ENCODE results near the gene SHANK3.

Gene SHANK3

DNA sequence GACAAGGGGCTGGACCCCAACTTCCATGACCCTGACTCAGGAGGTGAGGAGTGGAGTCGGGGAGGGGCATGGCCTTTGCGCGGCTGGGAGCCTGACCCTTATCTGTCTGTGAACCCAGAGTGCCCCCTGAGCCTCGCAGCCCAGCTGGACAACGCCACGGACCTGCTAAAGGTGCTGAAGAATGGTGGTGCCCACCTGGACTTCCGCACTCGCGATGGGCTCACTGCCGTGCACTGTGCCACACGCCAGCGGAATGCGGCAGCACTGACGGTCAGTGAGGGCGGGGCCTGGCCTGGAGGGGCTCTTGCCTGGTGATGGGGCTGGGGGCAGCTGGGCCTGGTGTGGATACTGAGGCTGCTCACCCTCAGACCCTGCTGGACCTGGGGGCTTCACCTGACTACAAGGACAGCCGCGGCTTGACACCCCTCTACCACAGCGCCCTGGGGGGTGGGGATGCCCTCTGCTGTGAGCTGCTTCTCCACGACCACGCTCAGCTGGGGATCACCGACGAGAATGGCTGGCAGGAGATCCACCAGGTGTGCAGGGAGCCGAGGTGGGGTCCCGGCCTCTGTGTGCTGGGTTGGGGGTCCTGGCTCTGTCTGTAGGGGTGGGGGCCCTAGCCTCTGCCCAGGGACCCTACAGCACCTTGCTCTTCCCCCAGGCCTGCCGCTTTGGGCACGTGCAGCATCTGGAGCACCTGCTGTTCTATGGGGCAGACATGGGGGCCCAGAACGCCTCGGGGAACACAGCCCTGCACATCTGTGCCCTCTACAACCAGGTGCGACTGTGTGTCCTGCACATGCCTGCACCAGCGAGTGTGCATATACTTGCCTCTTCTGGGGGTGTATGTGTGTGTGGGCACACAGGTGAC, 6.3 kb downstream of the SHANK3 start:
- DNase-seq: no peak

DNA sequence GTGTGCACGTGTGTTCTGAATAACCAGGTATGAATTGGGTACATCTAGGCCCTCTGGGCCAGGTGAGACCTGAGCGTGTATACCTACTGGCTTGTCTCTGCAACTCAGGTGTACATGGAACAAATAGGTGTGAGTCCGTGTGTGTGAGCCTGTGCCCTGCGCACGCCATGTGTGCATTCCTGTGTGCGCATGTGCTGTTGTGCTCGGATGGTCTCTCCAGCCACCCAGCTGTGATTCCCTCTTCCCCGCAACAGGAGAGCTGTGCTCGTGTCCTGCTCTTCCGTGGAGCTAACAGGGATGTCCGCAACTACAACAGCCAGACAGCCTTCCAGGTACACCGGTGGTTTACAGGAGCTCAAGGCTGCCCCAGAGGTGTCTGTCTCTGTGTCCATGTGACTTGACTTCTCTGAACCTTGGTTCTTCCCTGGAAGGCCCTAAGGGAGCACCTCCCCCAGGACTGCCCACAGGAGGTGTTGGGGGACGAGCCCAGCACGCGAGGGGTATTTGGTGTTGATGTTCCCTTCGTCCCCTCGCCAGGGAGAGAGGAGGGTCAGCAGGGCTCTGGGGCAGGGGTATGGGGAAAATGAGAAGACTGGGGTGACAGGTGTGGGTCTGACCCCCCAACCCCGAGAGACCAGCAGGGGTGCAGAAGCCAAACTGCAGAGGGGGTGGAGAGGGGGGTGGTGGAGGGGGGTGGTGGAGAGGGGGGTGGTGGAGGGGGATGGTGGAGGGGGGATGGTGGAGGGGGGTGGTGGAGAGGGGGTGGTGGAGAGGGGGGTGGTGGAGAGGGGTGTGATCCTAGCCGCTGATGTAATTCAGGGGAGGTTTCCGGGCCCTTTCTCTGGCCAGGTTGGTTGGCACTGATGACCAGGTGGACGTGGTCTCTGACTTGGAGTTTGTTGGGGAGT, 10.7 kb downstream of the SHANK3 start:
- no peak for DNase-seq

DNA sequence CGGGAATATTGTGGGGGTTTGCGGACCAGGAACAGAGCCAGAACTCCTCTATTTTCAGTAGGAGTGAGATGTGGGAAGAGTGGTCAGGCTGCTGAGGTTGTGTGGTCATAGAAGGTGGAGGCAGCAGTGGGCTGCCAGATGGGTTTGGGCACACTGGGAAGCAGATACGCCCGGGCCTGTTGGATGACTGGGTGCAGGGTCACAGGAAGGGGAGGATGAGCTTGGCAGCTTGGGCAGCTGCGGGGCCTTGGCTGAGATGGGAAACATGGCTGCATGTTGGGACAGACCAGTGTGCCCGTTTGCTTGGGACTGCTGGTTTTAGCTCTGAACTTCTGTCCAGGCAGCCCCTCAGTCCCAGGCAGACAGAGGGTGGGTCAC, 11.4 kb downstream of the SHANK3 start:
- DNase-seq: no peak

DNA sequence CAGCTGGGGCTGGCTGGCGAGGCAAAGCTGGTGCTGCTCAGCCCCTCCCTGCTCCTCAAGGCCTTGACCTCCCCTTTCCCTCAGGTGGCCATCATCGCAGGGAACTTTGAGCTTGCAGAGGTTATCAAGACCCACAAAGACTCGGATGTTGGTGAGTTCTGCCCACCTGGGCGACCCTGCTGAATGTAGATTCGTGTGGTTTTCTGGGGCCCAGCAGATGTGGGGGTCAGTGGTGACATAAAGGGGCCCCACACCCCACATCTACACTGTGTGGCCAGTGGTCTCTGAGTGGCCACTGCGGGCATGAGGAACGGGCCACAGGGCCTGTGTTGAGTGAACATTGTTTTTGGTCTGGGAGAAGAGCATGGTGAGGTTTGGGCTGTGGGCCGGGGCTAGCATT, 11.9 kb downstream of the SHANK3 start:
- no peak for DNase-seq

DNA sequence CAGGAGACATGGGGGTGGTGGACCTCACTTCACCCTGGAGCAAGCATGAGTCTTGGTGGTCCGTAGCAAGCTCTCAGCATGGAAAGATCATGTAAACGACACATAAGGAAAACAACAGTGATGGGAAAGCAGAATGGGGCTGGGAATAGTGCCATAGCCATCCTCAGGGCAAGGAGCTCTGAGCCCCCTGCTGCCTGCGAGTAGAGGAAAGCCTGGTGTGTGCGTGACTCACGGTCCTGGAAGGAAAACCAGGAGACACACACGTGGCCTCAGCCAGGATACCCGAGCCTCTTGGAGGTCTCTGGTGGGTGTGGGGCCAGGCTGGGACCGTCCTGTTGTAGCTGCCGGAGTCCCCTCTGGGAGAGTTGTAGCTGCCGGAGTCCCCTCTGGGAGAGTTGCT, 12.4 kb downstream of the SHANK3 start:
- DNase-seq: no peak

DNA sequence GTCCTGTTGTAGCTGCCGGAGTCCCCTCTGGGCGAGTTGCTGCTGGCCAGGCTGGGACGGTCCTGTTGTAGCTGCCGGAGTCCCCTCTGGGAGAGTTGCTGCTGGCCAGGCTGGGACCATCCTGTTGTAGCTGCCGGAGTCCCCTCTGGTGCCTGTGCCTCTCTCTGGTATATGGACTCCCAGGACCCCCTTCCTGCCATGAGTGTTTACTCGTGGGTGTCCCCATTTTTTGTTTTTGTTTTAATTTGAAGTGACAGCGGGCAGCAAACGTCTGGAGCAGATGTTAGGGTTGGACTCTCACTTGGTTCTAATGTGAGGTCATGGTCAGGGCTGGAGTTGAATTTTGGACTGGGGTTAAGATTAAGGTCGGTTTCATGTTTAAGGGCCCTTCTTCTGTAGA, 14.2 kb downstream of the SHANK3 start:
- no peak for DNase-seq

DNA sequence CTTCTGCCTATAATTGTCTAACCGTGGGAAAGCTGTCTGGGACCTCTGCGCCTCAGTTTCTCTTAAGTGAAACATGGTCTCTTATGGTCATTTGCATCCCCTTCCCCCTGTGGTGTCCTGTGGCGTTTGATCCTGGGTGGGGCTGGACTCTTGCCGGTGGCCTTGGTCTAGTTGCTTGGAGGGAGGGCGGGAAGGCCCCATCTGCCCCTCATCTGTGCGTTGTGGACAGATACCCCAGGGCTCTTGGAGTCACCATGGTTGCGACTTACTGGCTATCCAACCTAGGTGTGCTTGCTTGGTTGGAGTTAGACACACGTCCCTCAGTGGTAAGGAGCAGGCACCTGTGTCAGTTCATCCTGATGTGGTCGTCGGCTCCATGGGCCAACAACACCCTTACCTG, 15.2 kb downstream of the SHANK3 start:
- DNase-seq: no peak

DNA sequence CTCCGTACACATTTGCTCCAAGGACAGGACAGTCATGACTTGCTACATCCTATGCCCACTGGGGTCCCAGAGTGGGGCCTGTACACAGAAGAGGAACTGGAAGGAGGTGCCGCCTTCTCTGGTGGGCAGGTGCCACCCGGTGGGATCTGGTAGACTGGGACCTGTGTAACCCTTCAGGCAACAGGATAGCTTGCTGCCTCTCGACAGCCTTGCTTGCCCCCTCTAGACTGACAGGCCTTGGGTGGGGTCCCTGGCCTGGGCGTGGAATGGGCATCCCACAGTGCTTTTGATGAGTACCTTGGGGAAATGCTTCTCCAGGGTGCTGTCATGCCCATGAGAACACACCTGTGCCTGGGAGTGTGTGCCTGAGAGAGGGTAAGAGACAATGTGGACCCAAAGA, 15.8 kb downstream of the SHANK3 start:
- no peak for DNase-seq

DNA sequence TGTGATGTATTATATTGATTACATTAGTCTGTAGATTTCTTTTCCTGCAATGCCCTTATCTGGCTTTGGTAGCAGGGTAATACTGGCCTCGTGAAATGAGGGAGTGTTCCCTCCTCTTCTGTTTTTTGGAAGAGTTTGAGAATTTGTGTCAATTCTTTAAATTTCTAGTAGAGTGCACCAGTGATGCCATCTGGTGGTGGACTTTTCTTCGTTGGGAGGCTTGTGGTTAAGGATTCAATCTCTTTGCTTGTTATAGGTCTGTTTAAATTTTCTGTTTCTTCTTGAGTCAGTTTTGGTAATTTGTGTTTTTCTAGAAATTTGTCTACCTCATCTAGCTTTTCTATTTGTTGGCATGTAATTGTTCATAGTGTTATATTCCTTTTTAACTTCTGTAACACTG, 18.9 kb downstream of the SHANK3 start:
- peak; percentile 45 for DNase-seq

DNA sequence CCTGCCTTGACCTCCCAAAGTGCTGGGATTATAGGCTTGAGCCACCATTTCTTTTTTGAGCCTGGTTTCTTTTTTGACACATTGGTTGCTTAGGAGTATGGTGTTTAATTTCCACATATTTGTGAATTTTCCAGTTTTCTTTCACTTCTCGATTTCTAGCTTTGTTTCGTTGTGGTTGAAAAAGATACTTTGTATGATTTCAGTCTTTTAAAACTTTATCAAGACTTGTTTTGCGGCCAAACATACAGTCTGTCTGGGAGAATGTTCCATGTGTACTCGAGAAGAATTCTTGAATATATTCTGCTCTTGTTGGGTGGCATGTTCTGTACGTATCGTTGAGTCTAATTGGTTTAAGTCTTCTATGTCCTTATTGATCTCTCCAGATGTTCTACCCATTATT, 20.8 kb downstream of the SHANK3 start:
- DNase-seq: no peak

DNA sequence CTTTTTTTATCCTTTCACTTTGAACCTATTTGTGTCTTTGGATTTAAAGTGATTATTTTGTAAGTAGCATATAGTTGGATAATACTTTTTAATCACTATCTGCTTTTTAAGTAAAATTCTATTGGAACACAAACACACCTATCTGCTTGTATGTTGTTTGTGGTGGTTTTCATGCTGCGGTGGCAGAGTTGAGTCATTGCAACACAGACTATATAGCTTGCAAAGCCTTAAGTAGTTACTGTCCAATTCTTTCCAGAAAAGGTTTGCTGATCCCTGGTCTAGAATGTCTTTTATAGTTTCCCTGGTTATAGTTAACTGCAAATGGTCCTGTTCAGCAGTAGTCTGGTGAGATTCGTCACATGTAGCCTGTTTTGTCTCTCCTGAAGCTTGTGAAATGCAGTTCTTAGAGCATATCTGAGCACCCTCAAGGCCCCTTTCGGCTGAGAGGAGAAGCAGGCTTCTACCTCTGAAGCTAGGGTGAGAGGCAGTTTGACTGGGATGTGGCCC, 21.5 kb downstream of the SHANK3 start:
- no peak for DNase-seq

DNA sequence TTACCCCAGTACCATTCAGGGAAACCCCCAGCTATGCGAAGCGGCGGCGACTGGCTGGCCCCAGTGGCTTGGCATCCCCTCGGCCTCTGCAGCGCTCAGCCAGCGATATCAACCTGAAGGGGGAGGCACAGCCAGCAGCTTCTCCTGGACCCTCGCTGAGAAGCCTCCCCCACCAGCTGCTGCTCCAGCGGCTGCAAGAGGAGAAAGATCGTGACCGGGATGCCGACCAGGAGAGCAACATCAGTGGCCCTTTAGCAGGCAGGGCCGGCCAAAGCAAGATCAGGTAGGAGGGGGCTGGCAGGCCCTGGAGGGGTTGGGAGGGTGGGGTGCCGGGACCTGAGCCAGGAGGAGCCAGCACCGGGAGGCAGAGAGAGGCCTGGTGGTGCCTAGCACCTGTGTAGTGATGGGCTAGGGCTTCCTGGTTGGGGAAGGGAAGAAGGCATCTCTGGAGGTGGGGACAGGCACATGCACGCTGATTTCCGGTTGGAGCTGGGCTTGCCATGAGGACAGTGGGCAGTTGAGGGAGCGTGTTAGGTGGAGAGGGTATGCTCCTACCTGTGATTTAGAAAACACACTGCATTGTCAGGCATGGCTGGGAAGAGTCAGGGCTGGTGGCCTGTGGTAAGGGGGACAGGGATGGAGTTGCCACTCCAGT, 22.3 kb downstream of the SHANK3 start:
- DNase-seq: no peak

DNA sequence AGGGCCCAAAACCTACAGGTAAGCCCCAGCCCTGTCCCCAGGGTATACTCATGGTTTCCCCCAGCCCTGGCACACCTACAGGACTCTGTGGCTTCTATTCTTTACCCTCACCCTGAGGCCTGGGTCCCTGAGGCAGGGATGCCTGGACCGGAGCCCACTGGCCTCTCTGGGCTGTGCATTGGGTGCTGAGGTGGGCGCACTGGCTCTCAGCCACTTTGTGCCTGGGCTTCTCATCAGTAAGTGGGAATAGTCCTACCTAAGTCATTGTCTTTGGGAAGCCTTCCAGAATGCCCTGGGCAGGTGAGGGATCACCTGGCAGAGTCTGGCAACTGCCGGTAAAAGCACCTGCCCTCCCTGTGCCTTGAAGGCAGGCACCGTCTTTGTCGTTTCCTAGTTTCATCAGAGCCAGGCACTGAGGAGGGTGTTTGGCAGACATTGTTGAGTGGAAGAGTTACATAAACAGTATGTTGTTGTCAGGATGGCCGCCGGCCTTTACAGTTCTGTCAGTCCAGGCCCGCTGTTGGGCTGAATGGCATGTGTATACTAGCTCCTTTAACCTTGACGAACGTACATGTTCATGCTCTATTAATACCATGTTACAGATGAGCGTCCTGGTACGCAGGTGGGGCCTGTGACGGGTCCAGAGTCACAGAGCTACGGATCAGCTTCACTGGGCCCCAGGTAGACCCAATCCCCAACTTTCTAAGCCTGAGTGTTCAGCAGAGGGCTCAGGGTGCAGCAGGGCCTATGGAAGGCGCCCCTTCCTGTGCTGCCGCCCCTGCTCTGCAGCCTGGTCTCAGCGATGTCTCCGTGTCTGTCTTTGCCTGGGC, 23.0 kb downstream of the SHANK3 start:
- no peak for DNase-seq

DNA sequence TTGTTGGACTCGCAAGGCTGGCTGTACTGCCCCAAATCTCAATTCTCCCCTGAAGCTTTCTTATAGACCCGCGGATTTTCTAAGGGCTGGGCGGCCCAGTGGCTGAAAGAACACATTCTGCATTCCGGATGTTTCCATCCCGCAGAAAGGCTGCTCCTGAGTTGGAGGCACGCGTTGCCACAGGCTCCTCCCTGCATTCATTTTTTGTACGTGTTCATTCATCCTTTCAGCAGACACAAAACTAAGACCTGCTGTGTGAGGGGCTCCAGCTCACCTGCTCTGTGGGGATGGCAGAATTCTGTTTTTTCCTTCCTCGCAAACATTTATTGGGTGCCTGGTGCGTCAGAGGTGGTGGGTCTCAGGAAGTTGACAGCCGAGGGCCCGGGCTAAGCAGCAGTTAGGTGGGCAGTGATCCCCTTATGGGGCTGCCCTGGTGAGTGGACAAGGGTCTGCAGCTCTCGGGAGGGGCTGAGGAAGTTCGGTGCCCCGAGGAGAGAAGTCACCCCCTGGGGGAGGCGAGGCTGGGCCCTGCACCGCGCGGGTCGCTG, 23.7 kb downstream of the SHANK3 start:
- no peak for DNase-seq

DNA sequence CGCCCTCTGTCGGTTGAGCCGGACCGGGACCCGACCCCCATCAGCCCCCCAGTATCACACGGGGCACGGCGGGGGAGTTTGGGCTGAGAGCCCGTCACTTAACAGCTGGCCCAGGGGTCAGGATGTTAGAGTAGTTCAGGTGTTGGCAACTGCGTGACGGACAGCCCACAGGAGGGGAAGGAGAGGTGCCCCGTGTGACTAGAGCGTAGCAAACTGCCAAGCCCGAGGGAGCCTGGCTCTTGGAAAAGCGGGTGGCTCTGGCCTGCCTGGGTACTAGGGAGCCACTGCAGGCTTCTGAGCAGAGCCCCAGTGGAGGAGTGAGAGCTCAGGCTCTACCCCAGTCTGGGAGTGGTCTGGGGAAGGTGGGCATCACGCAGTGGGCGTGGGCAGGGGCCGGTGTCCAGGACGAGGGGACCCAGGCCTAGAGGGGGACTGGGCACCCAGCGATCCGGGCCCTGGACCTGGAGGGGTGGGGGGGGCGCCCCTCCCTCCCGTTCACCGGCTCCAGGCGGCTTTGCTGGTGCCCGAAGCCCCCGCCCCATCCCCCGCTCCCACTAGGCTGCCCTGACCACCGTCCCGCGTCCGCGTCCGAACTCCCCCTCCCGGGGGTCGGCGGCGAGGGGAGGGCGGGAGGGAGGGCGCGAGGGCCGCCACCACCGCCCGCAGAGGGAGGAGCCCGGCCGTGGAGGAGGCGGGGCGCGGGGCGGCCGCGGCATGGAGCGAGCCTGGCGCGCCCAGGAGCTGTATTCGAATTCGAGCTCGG, 24.4 kb downstream of the SHANK3 start:
- DNase-seq: no peak

DNA sequence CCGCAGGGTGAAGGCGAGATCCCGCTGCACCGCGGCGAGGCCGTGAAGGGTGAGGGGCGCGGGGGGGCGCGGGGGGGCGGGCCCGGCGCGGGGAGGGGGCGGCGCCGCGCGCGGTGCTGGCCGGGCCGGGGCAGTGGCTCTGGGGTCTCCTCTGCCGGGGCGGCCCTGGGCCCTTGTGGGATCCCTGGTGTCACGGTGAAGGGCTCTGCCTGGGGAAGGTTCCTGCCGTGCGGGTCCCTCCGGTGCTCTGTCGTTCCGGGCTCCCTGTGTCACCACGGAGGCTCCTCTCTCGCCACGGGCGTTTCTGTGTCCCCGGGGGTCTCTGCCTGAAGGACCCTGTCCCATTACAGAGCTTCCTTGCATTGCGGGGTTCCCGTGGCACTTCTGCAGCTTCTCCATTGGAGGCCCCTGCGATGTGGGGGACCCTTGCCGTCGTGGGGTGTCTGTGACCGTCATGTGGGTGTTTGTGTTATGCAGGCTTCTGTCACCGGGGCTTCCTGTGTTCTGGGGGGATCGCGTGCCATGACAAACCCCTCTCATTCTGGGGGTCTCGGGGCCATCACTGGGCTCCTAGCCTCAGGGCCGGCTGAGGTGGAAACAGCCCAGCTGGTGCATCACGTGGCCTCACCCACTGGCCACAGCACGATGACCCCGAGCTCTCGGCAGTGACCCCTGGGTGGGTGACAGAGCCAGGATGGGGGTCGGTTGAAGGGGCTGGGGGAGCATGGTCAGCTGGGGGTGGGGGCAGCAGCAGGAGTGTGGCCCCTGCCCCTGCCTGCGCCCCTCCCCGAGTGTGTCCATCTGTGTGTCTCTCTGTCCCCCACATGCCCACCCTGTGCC, 25.3 kb downstream of the SHANK3 start:
- DNase-seq: no peak

DNA sequence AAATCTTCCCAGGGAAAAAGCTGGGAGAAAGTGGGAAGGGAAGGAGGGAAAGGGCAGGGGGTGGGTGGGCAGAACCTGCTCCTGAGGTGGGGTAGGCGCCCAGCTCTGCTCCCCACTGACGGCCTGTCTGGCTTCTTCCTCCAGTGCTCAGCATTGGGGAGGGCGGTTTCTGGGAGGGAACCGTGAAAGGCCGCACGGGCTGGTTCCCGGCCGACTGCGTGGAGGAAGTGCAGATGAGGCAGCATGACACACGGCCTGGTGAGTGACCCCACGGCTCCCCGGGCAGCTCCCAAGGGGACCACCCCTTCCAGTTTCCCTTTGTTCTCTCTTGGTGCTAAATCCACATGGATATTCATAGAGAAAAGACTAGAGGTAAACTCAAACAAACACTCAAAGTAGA, 25.9 kb downstream of the SHANK3 start:
- DNase-seq: no peak

DNA sequence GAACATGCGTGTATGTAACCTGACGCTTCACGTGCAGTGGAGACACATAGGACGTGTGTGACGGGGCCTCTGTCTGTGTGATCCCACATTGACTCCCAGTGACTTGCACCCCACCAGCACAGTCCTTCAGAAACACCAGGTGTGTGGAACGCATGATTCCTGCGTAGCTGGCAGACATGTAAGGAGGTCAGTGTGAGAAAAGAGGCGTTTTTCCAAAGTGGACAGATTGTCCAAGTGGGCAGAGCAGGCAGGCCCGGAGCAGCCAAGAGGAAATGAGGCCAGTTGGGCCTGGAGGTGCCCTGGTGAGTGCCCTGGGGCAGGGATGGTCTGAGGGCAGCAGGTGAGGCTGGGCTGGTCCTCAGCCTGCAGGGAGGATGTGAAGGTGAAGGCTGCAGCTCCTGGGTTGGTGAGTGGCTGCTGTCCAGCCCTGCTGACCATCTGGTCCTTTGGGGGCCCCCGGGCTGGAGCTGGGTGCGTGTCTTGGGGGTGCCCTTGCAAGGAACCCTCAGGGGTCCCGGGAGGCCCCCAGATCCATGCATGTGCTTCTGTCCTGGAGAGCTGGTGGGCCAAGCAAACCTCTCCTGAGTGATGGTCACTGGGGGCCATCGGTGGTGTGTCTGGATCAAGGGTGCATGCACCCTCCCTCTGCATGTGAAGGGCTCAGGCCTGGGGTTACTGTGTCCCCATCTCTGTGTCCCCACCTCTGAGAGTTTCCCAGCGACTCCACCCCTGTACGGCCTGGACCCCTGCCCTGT, 26.6 kb downstream of the SHANK3 start:
- DNase-seq: no peak

DNA sequence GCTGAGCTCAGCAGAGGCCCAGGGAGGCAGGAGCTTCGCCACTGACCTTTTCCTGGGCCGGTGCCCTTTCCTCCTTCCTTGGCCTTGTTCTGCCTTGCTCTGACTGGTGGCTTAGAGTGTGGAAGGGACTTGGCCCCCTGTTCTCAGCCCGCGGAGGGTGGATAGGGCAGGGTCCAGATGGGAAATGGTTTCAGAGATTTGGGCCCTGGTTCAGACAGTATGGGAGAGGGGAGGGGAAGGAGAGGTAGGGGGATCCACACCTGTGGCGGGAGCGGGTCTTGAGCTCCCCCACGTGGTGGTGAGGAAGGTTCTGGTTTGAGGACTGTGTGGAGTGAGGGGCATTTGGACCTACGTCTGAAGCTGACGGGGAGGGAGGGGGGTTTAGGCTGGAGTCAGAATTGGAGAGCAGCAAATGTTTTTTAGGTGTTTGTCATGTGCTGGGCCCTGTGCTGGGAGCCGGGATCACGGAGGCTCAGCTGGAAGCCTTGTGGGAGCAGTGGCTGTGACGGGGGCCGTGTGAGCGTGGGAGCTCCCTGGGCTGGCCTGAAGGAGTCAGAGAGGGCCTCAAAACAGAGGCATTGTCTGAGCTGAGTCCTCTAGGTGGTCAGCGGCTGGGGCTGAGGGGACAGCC, 27.2 kb downstream of the SHANK3 start:
- no peak for DNase-seq

All from CD4-positive, alpha-beta T cell treated with Interleukin-12 subunit alpha and Interleukin-12 subunit beta, for 1 hour (primary cell).